OCI-LY3 (cell line): ENCODE results near the gene AGPAT3.

Experiments
- H2AFZ ChIP-seq: fragments of 200-600, 300-600 bp; shearing (Covaris generic); 2 replicates; pipeline ENCODE4 v1.6.0; 2014; ENCODE audit warnings: antibody characterized with exemption, low read depth, low read length
- H3K27ac ChIP-seq: fragments of 200-600, 300-600 bp; sonication (generic); 2 replicates; pipeline ENCODE4 v1.5.1; 2014; ENCODE audit warnings: mild to moderate bottlenecking, low read length, moderate library complexity, mixed read lengths
- H3K27me3 ChIP-seq: fragments of 200-600, 300-600 bp; sonication (generic); 2 replicates; pipeline ENCODE4 v1.6.1; 2014; ENCODE audit warnings: low read depth, low read length, mixed read lengths
- H3K36me3 ChIP-seq: fragments of 200-600, 300-600 bp; sonication (generic); replicated peaks from 2 replicates; pipeline ENCODE3; 2014; ENCODE audit warnings: low read depth, low read length, mixed read lengths
- H3K4me1 ChIP-seq: fragments of 300-600, 200-600 bp; sonication (generic); 2 replicates; pipeline ENCODE4 v1.6.1; 2014; ENCODE audit warnings: low read length, mixed read lengths
- H3K4me2 ChIP-seq: fragments of 200-600, 300-600 bp; sonication (generic); 2 replicates; pipeline ENCODE4 v1.6.1; 2014; ENCODE audit warnings: low read length, mixed read lengths
- H3K4me3 ChIP-seq: fragments of 300-600, 200-600 bp; sonication (generic); 2 replicates; pipeline ENCODE4 v1.5.1; 2014; ENCODE audit warnings: antibody characterized with exemption, mild to moderate bottlenecking, low read length, moderate library complexity
- H3K79me2 ChIP-seq: fragments of 300-600, 200-600 bp; shearing (Covaris generic); 2 replicates; pipeline ENCODE4 v1.6.1; 2014; ENCODE audit warnings: mild to moderate bottlenecking, low read length, mixed read lengths
- H3K9ac ChIP-seq: fragments of 300-600, 200-600 bp; shearing (Covaris generic); 2 replicates; pipeline ENCODE4 v1.6.0; 2014; ENCODE audit warnings: mild to moderate bottlenecking, low read length, moderate library complexity
- H3K9me3 ChIP-seq: fragments of 200-600, 300-600 bp; shearing (Covaris generic); 2 replicates; pipeline ENCODE4 v1.6.1; 2014; ENCODE audit warnings: low read length, mixed read lengths; ENCODE audit not compliant: insufficient read depth
- H4K20me1 ChIP-seq: fragments of 200-600, 300-600 bp; sonication (generic); 2 replicates; pipeline ENCODE4 v1.6.1; 2016; ENCODE audit warnings: low read length, mixed read lengths; ENCODE audit not compliant: insufficient read depth
- CTCF ChIP-seq: fragments of 200-600, 300-600 bp; sonication (generic); IDR thresholded peaks from 2 replicates; pipeline ENCODE4 v1.5.1; 2014; ENCODE audit warnings: antibody characterized with exemption, low read length, low read depth
- EZH2phosphoT487 ChIP-seq: fragments of 200-600 bp; shearing (Covaris generic); IDR thresholded peaks from 2 replicates; pipeline ENCODE4 v1.6.1; 2018; ENCODE audit warnings: antibody characterized with exemption, mixed run types, low read depth

Gene AGPAT3

GRCh38 chr21:43983390-43983789 is 118.4 kb downstream of the AGPAT3 start:
- no peak overlapping the region for H3K27ac ChIP-seq
- peaks cover 9% of the 10 kb centered on the region for H3K36me3 ChIP-seq
- no peak overlapping the region for H3K4me2 ChIP-seq
- no peaks in the 10 kb centered on the region for H3K4me1 ChIP-seq
- H3K27me3 ChIP-seq: no peaks in the 10 kb centered on the region
- no peak overlapping the region for H3K4me3 ChIP-seq
- no peaks in the 10 kb centered on the region for H3K79me2 ChIP-seq
- no peak overlapping the region for H2AFZ ChIP-seq
- H4K20me1 ChIP-seq: no peaks in the 10 kb centered on the region
- no peaks in the 10 kb centered on the region for H3K9me3 ChIP-seq
- TF ChIP-seq EZH2phosphoT487: no peak
- no peak for TF ChIP-seq CTCF
- H3K9ac ChIP-seq: no peak overlapping the region

- Histone ChIP-seq H3K9ac (no peak overlapping the region), H3K27ac (no peak overlapping the region), H3K4me2 (no peak overlapping the region), H3K4me1 (no peaks in the 10 kb centered on the region), H2AFZ (no peak overlapping the region), H3K79me2 (no peaks in the 10 kb centered on the region), H3K4me3 (no peak overlapping the region), H3K27me3 (no peaks in the 10 kb centered on the region), H3K36me3 (peaks cover 7% of the 10 kb centered on the region), H3K9me3 (no peaks in the 10 kb centered on the region), H4K20me1 (no peaks in the 10 kb centered on the region)
- TF ChIP-seq CTCF: no peak
- no peak for TF ChIP-seq EZH2phosphoT487
Observed at GRCh38 chr21:43983860-43984420, 118.9 kb downstream of the AGPAT3 start.

- Histone ChIP-seq H3K9ac (no peak overlapping the region), H3K27me3 (no peaks in the 10 kb centered on the region), H3K4me3 (no peak overlapping the region), H3K9me3 (no peaks in the 10 kb centered on the region), H3K4me2 (no peak overlapping the region), H2AFZ (no peak overlapping the region), H4K20me1 (no peaks in the 10 kb centered on the region), H3K79me2 (no peaks in the 10 kb centered on the region), H3K27ac (no peak overlapping the region), H3K4me1 (no peaks in the 10 kb centered on the region), H3K36me3 (peaks cover 7% of the 10 kb centered on the region)
- TF ChIP-seq CTCF: no peak
- no peak for TF ChIP-seq EZH2phosphoT487
Observed at GRCh38 chr21:43984905-43985689, 120.1 kb downstream of the AGPAT3 start.

GRCh38 chr21:43985690-43986251 is 120.7 kb downstream of the AGPAT3 start:
- no peaks in the 10 kb centered on the region for H4K20me1 ChIP-seq
- no peaks in the 10 kb centered on the region for H3K79me2 ChIP-seq
- H2AFZ ChIP-seq: no peak overlapping the region
- H3K4me1 ChIP-seq: no peaks in the 10 kb centered on the region
- H3K27ac ChIP-seq: no peak overlapping the region
- TF ChIP-seq EZH2phosphoT487 (no peak), CTCF (no peak)
- H3K4me2 ChIP-seq: no peak overlapping the region
- no peak overlapping the region for H3K4me3 ChIP-seq
- H3K36me3 ChIP-seq: peaks cover 7% of the 10 kb centered on the region
- no peaks in the 10 kb centered on the region for H3K27me3 ChIP-seq
- H3K9me3 ChIP-seq: no peaks in the 10 kb centered on the region
- no peak overlapping the region for H3K9ac ChIP-seq
